Measurements from ENCODE around the gene SERPINE1.

Gene SERPINE1

GRCh38 chr7:101174322-101174854 is 47.5 kb downstream of the SERPINE1 start:
- no peak for DNase-seq
- peaks cover 6% of the 10 kb centered on the region for H3K4me1 ChIP-seq
- no peaks in the 10 kb centered on the region for H3K9me3 ChIP-seq
- peaks cover 37% of the 10 kb centered on the region for H3K27me3 ChIP-seq
- H3K4me3 ChIP-seq (ENCODE audit: low read depth, low read length): no peak overlapping the region
- no peaks in the 10 kb centered on the region for H3K36me3 ChIP-seq
- TF ChIP-seq CTCF (IDR thresholded peaks at IDR 0.05; ENCODE audit: low read depth, low read length): no peak

DNA sequence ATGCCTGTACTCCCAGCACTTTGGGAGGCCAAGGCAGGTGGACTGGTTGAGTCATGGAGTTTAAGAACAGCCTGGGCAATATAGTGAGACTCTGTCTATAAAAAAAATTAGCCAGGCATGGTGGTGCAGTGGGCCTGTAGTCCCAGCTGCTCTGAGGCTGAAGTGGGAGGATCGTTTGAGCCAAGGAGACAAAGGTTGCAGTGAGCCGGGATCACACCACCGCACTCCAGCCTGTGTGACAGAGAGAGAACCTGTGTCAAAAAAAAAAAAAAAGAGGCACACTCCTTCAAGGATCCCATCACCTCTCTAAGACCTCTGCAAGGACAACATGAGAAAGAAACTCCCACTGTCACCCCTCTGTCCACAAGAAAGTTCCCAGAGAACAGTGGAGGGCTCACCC is 48.8 kb downstream of the SERPINE1 start:
- H3K36me3 ChIP-seq: no peaks in the 10 kb centered on the region
- DNase-seq: no peak
- H3K4me3 ChIP-seq (ENCODE audit: low read depth, low read length): no peak overlapping the region
- no peak for TF ChIP-seq CTCF (IDR thresholded peaks at IDR 0.05; ENCODE audit: low read depth, low read length)
- no peaks in the 10 kb centered on the region for H3K9me3 ChIP-seq
- peaks cover 5% of the 10 kb centered on the region for H3K4me1 ChIP-seq
- peaks cover 40% of the 10 kb centered on the region for H3K27me3 ChIP-seq

- no peak overlapping the region for H3K4me3 ChIP-seq (ENCODE audit: low read depth, low read length)
- no peak for TF ChIP-seq CTCF (IDR thresholded peaks at IDR 0.05; ENCODE audit: low read depth, low read length)
- DNase-seq: no peak
- H3K27me3 ChIP-seq: peaks cover 24% of the 10 kb centered on the region
- no peaks in the 10 kb centered on the region for H3K36me3 ChIP-seq
- H3K9me3 ChIP-seq: no peaks in the 10 kb centered on the region
- H3K4me1 ChIP-seq: peaks cover 8% of the 10 kb centered on the region
Measured at GRCh38 chr7:101177644-101178043, 50.7 kb downstream of the SERPINE1 start.

DNA sequence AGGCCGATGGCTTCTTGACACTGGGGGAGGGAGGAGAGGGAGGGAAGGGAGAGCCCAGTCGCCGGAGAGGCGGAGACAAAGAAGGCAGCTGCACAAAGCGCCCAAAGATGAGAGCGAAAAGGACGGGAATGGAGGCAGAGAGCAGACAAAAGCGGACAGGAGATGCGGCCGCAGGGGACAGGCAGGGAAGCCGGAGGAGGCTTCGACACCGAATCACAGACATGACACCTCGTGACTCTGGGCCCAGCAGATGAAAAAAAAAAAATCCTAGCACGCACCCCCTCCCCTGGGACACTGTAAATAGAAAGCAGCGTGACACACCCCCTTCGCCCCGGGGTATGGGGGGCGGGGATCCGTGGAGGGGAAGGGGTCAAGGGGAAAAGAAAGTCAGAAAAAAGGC is 52.2 kb downstream of the SERPINE1 start:
- peak; percentile 33 for DNase-seq
- no peak for TF ChIP-seq CTCF (IDR thresholded peaks at IDR 0.05; ENCODE audit: low read depth, low read length)
- Histone ChIP-seq H3K4me3 (ENCODE audit: low read depth, low read length) (peak overlapping the region; percentile 33), H3K4me1 (peaks cover 8% of the 10 kb centered on the region), H3K27me3 (peaks cover 15% of the 10 kb centered on the region), H3K9me3 (no peaks in the 10 kb centered on the region), H3K36me3 (no peaks in the 10 kb centered on the region)

- Histone ChIP-seq H3K4me3 (ENCODE audit: low read depth, low read length) (peak overlapping the region; percentile 33), H3K27me3 (peaks cover 15% of the 10 kb centered on the region), H3K9me3 (no peaks in the 10 kb centered on the region), H3K4me1 (peaks cover 8% of the 10 kb centered on the region), H3K36me3 (no peaks in the 10 kb centered on the region)
- no peak for DNase-seq
- no peak for TF ChIP-seq CTCF (IDR thresholded peaks at IDR 0.05; ENCODE audit: low read depth, low read length)
Measured at GRCh38 chr7:101179713-101180112, 52.8 kb downstream of the SERPINE1 start.

- TF ChIP-seq CTCF (IDR thresholded peaks at IDR 0.05; ENCODE audit: low read depth, low read length): no peak
- Histone ChIP-seq H3K4me3 (ENCODE audit: low read depth, low read length) (peak within 1 kb of the TSS; percentile 33), H3K36me3 (no peaks in the 10 kb centered on the region), H3K27me3 (peaks cover 15% of the 10 kb centered on the region), H3K9me3 (no peaks in the 10 kb centered on the region), H3K4me1 (peaks cover 8% of the 10 kb centered on the region)
- no peak for DNase-seq
Measured at GRCh38 chr7:101180130-101180755, 53.3 kb downstream of the SERPINE1 start, which contains the start of gene NAT16. Gene NAT16, minus strand, starts transcription at chr7:101180293. Its CDS starts 5,486 bp downstream, at chr7:101174807.
